GM13977 (cell line): ENCODE results near the gene CENPM.
A peak's percentile ranks its signal among the peaks of the same experiment; 100 is the strongest.

Experiments
- DNase-seq: peaks from one replicate; pipeline ENCODE4 v3.0.0; 2012; ENCODE audit warnings: low spot score
- in situ Hi-C: fragments of 300-500 bp; cut with MboI; formaldehyde crosslinking; loops from one replicate; pipeline ENCODE4 v1.12.0; 2022; ENCODE audit warnings: low sequenced_read_pairs, low pct_unique_long_range_greater_than_20kb, mixed read lengths, inconsistent platforms; ENCODE audit not compliant: unreplicated experiment
- TF ChIP-seq, protein P1 (sequence below): IDR thresholded peaks from 2 replicates; pipeline ENCODE4 v1.5.1; 2012; ENCODE audit warnings: mild to moderate bottlenecking, control low read depth; ENCODE audit not compliant: insufficient read depth; ENCODE audit errors: extremely low read depth, missing control alignments

The CENPM gene

DNA sequence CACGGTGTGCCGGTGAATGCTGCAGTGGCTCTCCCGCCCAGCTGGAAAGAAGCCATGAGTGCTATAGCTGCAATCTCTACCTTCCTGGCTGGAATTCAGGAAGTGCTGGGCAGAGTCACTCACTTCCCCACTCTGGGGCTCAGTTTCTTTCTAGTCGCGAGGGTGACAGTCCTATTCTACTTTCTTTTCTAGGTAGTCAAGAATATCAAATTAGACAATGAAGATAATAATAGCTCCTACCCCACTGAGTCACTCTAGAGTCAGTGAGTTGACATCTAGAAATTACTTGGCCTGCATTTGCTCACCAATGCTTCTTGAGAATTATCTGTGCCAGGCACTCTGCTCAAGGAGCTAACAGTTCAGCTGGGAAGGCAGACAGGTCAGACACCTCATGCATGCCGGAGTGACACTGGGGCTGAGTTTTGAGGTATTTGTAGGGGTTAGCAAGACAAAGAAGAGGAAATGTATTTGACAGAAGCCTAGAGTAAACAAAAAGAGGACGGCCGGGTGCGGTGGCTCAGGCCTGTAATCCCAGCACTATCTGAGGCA, 3.2 kb downstream of the CENPM start:
- TF ChIP-seq, protein P1, sequence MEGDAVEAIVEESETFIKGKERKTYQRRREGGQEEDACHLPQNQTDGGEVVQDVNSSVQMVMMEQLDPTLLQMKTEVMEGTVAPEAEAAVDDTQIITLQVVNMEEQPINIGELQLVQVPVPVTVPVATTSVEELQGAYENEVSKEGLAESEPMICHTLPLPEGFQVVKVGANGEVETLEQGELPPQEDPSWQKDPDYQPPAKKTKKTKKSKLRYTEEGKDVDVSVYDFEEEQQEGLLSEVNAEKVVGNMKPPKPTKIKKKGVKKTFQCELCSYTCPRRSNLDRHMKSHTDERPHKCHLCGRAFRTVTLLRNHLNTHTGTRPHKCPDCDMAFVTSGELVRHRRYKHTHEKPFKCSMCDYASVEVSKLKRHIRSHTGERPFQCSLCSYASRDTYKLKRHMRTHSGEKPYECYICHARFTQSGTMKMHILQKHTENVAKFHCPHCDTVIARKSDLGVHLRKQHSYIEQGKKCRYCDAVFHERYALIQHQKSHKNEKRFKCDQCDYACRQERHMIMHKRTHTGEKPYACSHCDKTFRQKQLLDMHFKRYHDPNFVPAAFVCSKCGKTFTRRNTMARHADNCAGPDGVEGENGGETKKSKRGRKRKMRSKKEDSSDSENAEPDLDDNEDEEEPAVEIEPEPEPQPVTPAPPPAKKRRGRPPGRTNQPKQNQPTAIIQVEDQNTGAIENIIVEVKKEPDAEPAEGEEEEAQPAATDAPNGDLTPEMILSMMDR: no peak
- in situ Hi-C loops: loop anchor here (10.0 kb wide), 2 partner anchors 109 to 249 kb away; partner anchors contain the start of genes MEI1 and SREBF2
- DNase-seq: no peak

DNA sequence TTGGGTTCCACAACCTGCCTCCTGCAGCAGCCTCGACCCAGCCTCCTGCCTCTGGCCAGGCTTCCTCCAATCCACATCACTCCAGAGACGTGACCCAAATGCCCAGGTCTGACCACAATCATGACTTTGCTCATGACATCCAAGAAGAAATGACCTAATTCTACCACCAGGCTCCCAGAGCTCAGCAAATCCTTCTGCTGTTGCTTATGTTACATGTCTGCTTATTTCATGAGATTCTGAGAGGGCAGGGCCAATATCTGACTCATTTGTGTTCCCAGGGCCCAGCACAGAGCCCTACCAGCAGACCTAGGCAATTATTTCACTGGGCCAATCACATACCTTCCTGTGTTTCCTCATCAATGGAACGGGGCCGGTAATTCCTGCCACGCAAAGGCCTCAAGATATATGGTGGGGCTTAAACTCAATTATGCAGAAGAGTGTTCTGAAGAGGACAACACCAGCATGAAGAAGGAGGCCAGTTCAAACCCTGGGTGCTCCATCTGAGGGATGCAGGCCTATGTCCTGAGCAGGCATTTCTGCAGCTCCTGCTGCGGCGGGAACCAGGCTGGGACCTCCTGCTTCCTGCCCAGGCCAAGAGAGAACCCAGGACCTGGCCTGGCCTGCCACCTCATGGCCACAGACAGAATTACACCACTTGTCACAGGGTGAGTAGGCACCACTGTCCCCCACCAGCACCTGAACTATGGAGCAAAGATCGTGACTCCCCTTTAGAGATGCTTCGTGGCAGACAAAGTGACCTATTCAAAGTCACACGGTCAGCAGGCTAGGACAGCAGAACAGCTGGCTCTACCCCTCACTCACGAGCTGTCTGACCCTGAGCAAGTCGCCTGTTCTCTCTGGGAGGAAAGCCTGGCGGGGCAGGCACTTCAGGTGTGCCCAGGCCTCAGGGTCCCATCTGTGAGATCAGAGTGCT, 5.9 kb downstream of the CENPM start:
- in situ Hi-C loops: loop anchor here (10.0 kb wide), 2 partner anchors 106 to 246 kb away; partner anchors contain the start of genes MEI1 and SREBF2
- TF ChIP-seq, protein P1: peak; percentile 95
- peak; percentile 69 for DNase-seq

DNA sequence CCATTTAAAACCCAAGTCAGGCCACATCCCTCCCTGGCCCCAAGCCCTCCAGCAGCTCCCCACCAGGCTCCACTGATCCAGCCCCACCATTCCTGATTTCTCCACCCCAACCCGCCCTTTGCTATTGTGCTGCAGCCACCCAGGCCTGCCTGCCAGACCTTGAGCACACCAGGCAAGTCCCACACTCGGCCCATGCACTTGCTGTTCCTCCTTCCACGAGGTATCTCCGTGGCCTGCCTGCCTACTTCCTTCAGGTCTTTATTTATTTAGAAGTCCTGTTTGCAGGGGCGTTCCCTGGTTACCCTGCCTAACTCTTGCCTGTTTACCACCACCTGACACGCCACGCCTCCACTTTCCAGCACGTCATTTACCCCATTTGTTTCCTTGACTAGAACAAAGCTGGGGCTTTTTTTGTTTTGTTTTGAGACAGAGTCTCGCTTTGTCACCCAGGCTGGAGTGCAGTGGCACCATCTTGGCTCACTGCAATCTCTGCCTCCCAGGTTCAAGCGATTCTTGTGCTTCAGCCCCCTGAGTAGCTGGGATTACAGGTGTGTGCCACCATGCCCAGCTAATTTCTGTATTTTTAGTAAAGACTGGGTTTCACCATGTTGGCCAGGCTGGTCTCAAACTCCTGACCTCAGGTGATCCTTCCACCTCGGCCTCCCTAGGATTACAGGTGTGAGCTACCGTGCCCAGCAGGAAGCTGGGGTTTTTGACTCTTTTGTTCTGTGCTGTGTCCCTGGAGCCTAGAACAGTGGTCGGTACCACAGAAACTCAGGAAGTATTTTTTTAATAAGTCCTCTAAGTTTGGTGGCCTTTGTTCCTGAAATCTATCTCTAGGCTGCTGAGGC, 6.7 kb downstream of the CENPM start:
- TF ChIP-seq, protein P1: no peak
- DNase-seq: peak; percentile 81
- in situ Hi-C loops: loop anchor here (10.0 kb wide), 2 partner anchors 105 to 245 kb away; partner anchors contain the start of genes MEI1 and SREBF2

DNA sequence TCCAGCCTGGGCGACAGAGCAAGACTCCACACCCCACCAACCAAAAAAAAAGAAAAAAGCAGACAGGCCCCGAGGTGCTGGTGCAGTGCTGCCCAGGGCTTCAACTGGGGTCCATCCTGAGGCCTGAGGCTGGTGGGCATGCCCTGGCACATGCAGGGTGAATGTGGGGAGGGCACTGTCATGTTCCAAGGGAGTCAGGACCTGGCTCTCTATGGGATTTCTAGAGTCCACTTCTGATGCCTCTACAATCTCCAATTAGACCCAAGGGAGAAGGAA, 10.1 kb downstream of the CENPM start:
- TF ChIP-seq, protein P1: no peak
- in situ Hi-C loops: no loop called here
- no peak for DNase-seq

DNA sequence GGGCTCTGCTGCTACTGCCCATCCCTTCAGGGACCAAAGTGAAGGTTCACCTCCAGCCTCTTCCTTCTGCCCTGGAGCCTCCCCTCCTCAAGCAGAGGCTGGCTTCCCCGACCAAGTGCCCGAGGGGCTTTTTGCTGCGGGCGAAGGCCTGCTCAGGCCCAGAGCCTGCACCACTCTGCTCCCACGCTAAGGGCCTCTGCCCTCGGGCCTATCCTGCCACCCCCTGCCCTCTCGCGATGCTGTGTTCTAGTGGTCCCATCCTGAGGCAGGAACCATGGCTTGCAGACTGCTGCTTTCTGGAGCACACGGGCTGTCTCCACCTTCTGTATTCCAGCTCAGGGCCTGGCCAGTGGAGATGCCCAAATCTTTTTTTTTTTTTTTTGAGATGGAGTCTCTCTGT, 11.4 kb downstream of the CENPM start:
- in situ Hi-C loops: no loop called here
- TF ChIP-seq, protein P1: no peak
- DNase-seq: no peak

DNA sequence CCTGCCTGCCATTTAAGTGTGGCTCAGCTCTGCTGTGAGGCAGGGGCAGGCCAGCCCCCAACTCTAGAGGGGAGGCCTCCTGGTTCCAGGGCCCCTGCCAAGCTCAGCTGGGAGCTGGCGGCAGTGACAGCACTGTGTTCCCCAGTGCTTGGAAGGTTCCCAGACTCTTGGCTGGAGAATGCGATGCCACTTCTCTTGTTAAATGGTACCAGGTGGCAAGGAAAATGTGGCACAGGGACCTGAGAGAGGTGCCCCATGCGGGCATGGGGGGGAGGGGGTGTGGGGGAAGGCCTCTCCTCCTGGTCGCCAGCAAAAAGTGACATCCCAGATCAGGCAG, 12.0 kb downstream of the CENPM start:
- no peak for DNase-seq
- in situ Hi-C loops: no loop called here
- TF ChIP-seq, protein P1: no peak
